GM12892 (cell line): Measurements from ENCODE around the gene HOXB9.

Source experiments
- POLR2A ChIP-seq: IDR thresholded peaks from 2 replicates; pipeline ENCODE4 v1.6.1; 2011; ENCODE audit warnings: low read depth, low read length, control low read depth
- POLR2AphosphoS5 ChIP-seq: IDR thresholded peaks from 2 replicates; pipeline ENCODE4 v1.6.1; 2011; ENCODE audit warnings: low read depth, low read length, control low read depth
- TAF1 ChIP-seq: IDR thresholded peaks from 2 replicates; pipeline ENCODE4 v1.6.1; 2011; ENCODE audit warnings: low read depth, mild to moderate bottlenecking, control low read depth, low read length, borderline replicate concordance

DNA sequence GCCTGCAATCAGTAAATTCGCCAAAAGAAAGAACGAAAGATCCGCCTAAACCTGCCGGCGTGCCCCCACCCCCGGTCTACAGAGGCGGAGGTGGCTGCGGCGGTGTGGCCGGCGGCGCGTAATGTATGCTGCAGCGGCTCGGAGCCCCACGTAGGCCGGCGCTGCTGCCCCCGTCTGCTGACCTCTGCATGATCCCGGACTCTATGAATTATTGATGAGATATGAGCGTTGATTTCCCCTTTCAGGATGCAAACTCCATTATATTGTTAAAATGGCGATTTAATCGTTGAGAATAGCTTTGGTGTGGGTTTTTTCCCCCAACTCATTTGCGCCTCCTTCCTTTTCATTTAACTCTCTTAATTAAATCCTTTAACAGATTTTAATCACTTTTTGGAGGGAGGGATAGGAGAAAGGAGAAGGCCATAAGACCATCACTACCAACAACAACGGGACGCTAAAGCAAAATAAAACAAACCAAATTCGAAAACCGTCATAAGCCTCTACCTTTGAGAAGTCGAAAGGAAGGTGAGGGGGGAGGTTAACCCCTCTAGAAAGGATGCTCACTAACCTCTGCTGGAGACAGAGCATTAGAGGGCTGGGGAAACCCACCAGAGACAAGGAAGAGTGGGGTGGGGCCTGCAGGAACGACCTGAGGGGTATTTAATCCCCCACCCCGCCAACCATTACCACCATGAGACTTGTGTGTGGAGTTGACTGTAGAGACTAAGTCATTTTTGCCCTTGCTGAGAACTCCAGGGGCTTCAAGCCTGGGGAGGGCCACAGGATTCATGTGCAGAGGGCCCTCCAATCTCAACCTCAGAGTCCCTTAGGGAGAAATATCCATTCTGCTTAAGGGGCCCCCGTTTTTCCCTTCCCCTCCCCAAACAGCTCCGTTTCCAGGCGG is 39.6 kb downstream of the HOXB9 start:
- no peak for TF ChIP-seq POLR2AphosphoS5
- no peak for TF ChIP-seq POLR2A
- no peak for TF ChIP-seq TAF1
